Upper lobe of right lung (tissue), 1 donor: ENCODE results near the gene ZNF624. TPM values are rescaled to one million over a fixed set of nuclear protein-coding genes. Genes with fewer than 3 reads are reported as not detected.
"Not testable (repeated sequence)": the region's sequence is repeated elsewhere in the genome, so short reads cannot be mapped to it uniquely, and the experiment has no call there.

ENCODE experiments used
- ATAC-seq: fragments of 200-7000 bp; cut with Tn5 transposase; one replicate; pipeline ENCODE4 v1.9.1; 2020; ENCODE audit warnings: mild to moderate bottlenecking, moderate library complexity
- DNase-seq: peaks from one replicate; pipeline ENCODE4 v3.0.0-alpha.2; 2020
- H3K27ac ChIP-seq: fragments of 200-600 bp; one replicate; pipeline ENCODE4 v1.8.0; 2022
- H3K27me3 ChIP-seq: fragments of 200-600 bp; one replicate; pipeline ENCODE4 v1.8.0; 2022; ENCODE audit warnings: mild to moderate bottlenecking
- H3K36me3 ChIP-seq: fragments of 200-600 bp; one replicate; pipeline ENCODE4 v1.8.0; 2022
- H3K4me1 ChIP-seq: fragments of 200-600 bp; one replicate; pipeline ENCODE4 v1.8.0; 2022
- H3K4me3 ChIP-seq: fragments of 200-600 bp; one replicate; pipeline ENCODE4 v1.8.0; 2022; ENCODE audit warnings: mild to moderate bottlenecking
- H3K9me3 ChIP-seq: fragments of 200-600 bp; one replicate; pipeline ENCODE4 v1.8.0; 2022
- CTCF ChIP-seq: fragments of 200-600 bp; IDR thresholded peaks from one replicate; pipeline ENCODE4 v1.8.0; 2022; ENCODE audit warnings: antibody characterized with exemption
- intact Hi-C: fragments of 100-400 bp; cut with DNase I; formaldehyde crosslinking; loops from one replicate; pipeline ENCODE4 v1.11.0; 2022
- long read RNA-seq: library from polyadenylated mRNA; unstranded; transcript quantifications from one replicate; pipeline ENCODE4 v2.0.0, GENCODE V29; 2021
- total RNA-seq: library from RNA; stranded (reverse); fragmentation: NEBNext Ultra II Directional; extraction: Animal tissue kit (Norgen Biotek cat#: 25700); gene quantifications from one replicate; pipeline ENCODE4 v1.2.1, GENCODE V29; 2021
- donor health status: DM: no; HTN: yes; CAD: no; lungs with severe emphysema.

Gene ZNF624
- 5.6 TPM for total RNA-seq
- long read RNA-seq, full-length matches to known transcripts = 4 of 7 reads
- long read RNA-seq, partial matches to known transcripts = 1 of 7 reads
- long read RNA-seq, other reads (novel, unspliced or antisense) = 2 of 7 reads

DNA sequence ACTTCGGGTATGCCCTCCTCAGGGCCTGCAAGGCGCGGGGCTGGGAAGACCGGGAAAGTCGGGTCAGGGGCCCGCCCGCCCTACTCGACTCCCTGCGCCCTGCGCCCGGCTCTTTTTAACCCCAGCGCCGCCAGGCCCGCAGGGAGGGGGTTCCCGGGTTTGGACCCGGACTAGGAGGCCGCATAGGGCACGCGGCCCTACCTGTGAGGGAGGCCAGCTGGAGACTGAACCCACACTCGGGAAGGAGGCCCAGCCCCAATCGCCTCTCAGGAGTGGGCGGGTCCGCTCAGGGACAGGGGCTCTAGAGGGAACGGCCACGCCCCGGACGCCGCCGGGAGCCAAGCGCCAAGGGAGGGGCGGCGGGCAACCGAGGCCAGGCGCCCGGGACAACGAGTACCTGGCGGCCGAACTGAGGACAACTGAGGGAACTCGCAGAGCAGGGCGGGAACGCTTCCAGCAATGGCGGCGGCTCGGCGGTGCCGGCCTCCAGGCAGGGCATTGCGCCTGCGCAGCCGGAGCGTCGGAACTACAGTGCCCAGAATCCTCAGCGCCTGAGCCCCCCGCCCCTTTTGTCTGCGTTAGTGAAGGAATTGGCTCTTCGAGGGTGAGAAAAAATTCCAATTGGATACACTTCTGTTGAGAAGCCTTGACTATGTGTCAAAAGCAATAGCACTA is at the start of gene ZNF624:
ZNF624 (minus strand) TSS at position 484 of the 675 bp plus-strand sequence.
- DNase-seq (peak; percentile 98), ATAC-seq (peak; percentile 98)
- no peak for TF ChIP-seq CTCF
- H3K4me3 ChIP-seq = peak within 1 kb of the TSS; percentile 72
- intact Hi-C loops = no loop called here
- peaks cover 8% of the 10 kb centered on the region for H3K4me1 ChIP-seq
- H3K27ac ChIP-seq = peak within 1 kb of the TSS; percentile 94
- H3K27me3 ChIP-seq = no peaks in the 10 kb centered on the region
- no peaks in the 10 kb centered on the region for H3K9me3 ChIP-seq
- H3K36me3 ChIP-seq = no peaks in the 10 kb centered on the region

GRCh38 chr17:16697603-16698002 is 44.0 kb upstream of the ZNF624 start:
- ATAC-seq, H3K36me3 ChIP-seq, intact Hi-C loops, DNase-seq, H3K27ac ChIP-seq, H3K4me1 ChIP-seq, H3K27me3 ChIP-seq, H3K4me3 ChIP-seq, H3K9me3 ChIP-seq: not testable (repeated sequence)

GRCh38 chr17:16690447-16690846 is 36.8 kb upstream of the ZNF624 start:
- H3K27me3 ChIP-seq, H3K27ac ChIP-seq, intact Hi-C loops, DNase-seq, H3K4me1 ChIP-seq, H3K9me3 ChIP-seq, H3K4me3 ChIP-seq, H3K36me3 ChIP-seq: not testable (repeated sequence)
- peak; percentile 45 for ATAC-seq

DNA sequence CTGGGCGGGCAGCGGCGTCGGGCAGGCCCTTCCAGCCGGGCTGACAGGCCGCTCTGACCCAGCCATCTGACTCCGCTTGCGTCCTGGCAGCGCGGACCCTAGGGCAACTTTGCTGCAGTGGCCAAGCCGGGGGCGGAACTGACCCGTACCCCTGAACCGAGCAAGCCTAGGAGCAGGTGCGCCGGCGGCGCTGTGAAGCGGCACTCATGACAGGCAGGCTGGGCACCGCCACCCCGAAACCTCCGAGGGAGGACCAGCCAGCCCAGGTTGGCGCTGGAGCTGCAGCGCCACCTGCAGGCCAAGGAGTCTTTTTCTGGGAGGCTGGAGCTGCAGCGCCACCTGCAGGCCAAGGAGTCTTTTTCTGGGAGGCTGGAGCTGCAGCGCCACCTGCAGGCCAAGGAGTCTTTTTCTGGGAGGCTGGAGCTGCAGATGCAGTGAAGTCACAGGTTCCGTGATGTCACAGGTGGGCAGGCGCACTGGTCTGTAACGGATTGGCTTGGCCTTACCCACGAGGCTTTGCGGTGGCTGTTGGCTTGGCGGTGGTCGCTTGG is 36.2 kb upstream of the ZNF624 start, which contains the start of gene CCDC144A:
CCDC144A (plus strand) TSS at position 511 of the 551 bp plus-strand sequence. CDS start 160 bp downstream, outside the sequence.
- H3K4me3 ChIP-seq, intact Hi-C loops, H3K27me3 ChIP-seq, H3K9me3 ChIP-seq, H3K27ac ChIP-seq, H3K36me3 ChIP-seq, H3K4me1 ChIP-seq: not testable (repeated sequence)
- DNase-seq (peak; percentile 75), ATAC-seq (peak; percentile 81)
- TF ChIP-seq CTCF = peak; percentile 64

DNA sequence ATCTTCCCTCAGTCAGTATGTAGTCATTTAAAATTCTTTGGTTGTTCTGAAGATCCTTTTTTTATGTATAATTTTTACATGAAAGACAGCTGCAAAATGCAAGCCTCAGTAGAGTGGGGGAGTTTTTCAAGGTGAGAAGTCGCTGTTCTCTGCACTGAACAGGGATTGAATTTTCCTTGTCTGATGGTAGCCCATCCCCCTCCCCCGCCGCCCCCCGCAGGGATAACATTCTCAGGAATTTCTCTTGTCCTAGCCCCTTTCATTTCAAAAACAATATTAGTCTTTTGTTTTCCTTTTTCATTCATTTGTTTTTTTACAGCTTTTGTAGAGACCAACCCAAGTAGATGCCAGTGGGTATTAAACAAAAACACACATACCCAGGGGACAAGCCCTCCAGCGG is 33.5 kb upstream of the ZNF624 start:
- H3K36me3 ChIP-seq, H3K9me3 ChIP-seq, H3K4me3 ChIP-seq, H3K27ac ChIP-seq, intact Hi-C loops, ATAC-seq, DNase-seq, H3K27me3 ChIP-seq, H3K4me1 ChIP-seq: not testable (repeated sequence)

GRCh38 chr17:16686019-16686418 is 32.4 kb upstream of the ZNF624 start:
- H3K36me3 ChIP-seq, H3K9me3 ChIP-seq, H3K27me3 ChIP-seq, H3K27ac ChIP-seq, H3K4me1 ChIP-seq, intact Hi-C loops, H3K4me3 ChIP-seq: not testable (repeated sequence)
- ATAC-seq = peak; percentile 69
- peak; percentile 78 for DNase-seq

DNA sequence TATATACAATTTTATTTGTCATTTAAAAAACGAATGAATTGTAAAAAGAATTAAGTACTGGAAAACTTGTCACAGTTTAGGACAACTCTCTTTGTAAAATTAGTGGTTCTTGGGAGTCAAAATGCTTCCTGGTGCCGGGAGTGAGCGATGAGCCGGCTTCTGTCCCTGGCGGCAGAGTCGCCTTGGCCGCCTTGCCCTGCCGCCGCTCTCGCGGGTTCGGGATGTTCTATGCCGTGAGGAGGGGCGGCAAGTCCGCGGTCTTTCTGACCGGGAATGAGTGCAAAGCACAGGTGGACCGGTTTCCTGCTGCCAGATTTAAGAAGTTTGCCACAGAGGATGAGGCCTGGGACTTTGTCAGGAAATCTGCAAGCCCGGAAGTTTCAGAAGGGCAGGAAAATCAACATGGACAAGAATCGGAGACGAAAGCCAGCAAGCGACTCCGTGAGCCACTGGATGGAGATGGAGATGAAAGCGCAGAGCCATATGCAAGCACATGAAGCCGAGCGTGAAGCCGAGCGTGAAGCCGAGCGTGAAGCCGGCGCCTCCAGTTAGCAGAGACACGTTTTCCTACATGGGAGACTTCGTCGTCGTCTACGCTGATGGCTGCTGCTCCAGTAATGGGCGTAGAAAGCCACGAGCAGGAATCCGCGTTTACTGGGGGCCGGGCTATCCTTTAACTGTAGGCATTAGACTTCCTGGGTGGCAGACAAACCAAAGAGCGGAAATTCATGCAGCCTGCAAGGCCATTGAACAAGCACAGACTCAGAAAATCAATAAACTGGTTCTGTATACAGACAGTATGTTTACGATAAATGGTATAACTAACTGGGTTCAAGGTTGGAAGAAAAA is 29.9 kb upstream of the ZNF624 start:
- H3K27me3 ChIP-seq, DNase-seq, H3K4me1 ChIP-seq, H3K36me3 ChIP-seq, H3K9me3 ChIP-seq, intact Hi-C loops, H3K4me3 ChIP-seq, ATAC-seq, H3K27ac ChIP-seq: not testable (repeated sequence)
